H9 (cell line): Measurements from ENCODE around the gene HMCN1. TPM values are rescaled to one million over a fixed set of nuclear protein-coding genes. Genes with fewer than 3 reads are reported as not detected.
A peak's percentile ranks its signal among the peaks of the same experiment; 100 is the strongest.

Source experiments
- DNase-seq: peaks from one replicate; pipeline ENCODE4 v3.0.0-alpha.2; 2017
- H2AFZ ChIP-seq: one replicate; pipeline ENCODE4 v1.6.1; 2013; ENCODE audit warnings: mild to moderate bottlenecking, low read length, control low read depth, moderate library complexity
- H2AK5ac ChIP-seq: 2 replicates; pipeline ENCODE4 v1.6.1; 2013; ENCODE audit warnings: low read length, control low read depth, mixed read lengths; ENCODE audit not compliant: insufficient read length
- H2BK120ac ChIP-seq: one replicate; pipeline ENCODE4 v1.6.1; 2013; ENCODE audit warnings: low read depth, mild to moderate bottlenecking, low read length, control low read depth, inconsistent platforms; ENCODE audit not compliant: poor library complexity, severe bottlenecking
- H2BK12ac ChIP-seq: 2 replicates; pipeline ENCODE4 v1.6.1; 2013; ENCODE audit warnings: low read length, control low read depth, mixed read lengths, low read depth; ENCODE audit not compliant: insufficient read length
- H2BK15ac ChIP-seq: 2 replicates; pipeline ENCODE4 v1.6.1; 2013; ENCODE audit warnings: low read depth, low read length, control low read depth
- H2BK20ac ChIP-seq: one replicate; pipeline ENCODE4 v1.6.1; 2013; ENCODE audit warnings: low read depth, mild to moderate bottlenecking, low read length, control low read depth, inconsistent platforms; ENCODE audit not compliant: poor library complexity, severe bottlenecking
- H2BK5ac ChIP-seq: 2 replicates; pipeline ENCODE4 v1.6.1; 2013; ENCODE audit warnings: low read length, control low read depth, mixed read lengths; ENCODE audit not compliant: insufficient read length
- H3K14ac ChIP-seq: 2 replicates; pipeline ENCODE4 v1.6.1; 2013; ENCODE audit warnings: low read length, control low read depth; ENCODE audit not compliant: insufficient read depth
- H3K18ac ChIP-seq: 2 replicates; pipeline ENCODE4 v1.6.1; 2013; ENCODE audit warnings: low read depth, mild to moderate bottlenecking, mixed read lengths, low read length, control low read depth; ENCODE audit not compliant: insufficient read length
- H3K23ac ChIP-seq: 2 replicates; pipeline ENCODE4 v1.6.1; 2013; ENCODE audit warnings: low read length, control low read depth, mixed read lengths, low read depth; ENCODE audit not compliant: insufficient read length
- H3K23me2 ChIP-seq: 2 replicates; pipeline ENCODE4 v1.6.1; 2013; ENCODE audit warnings: low read depth, mild to moderate bottlenecking, mixed read lengths, low read length, control low read depth; ENCODE audit not compliant: insufficient read length, poor library complexity, severe bottlenecking
- H3K27ac ChIP-seq: 2 replicates; pipeline ENCODE4 v1.5.1; 2013; ENCODE audit warnings: low read length, control low read depth, mixed read lengths, low read depth; ENCODE audit not compliant: insufficient read length
- H3K27me3 ChIP-seq: 2 replicates; pipeline ENCODE4 v1.6.1; 2013; ENCODE audit warnings: low read length, control low read depth, inconsistent platforms; ENCODE audit not compliant: insufficient read depth
- H3K4ac ChIP-seq: 2 replicates; pipeline ENCODE4 v1.6.1; 2013; ENCODE audit warnings: low read depth, mild to moderate bottlenecking, control low read depth, inconsistent platforms, low read length, moderate library complexity
- H3K4me1 ChIP-seq: 2 replicates; pipeline ENCODE4 v1.6.1; 2013; ENCODE audit warnings: low read length, control low read depth, inconsistent platforms; ENCODE audit not compliant: insufficient read depth
- H3K4me2 ChIP-seq: 2 replicates; pipeline ENCODE4 v1.6.1; 2013; ENCODE audit warnings: low read length, control low read depth, mixed read lengths; ENCODE audit not compliant: insufficient read length, insufficient read depth
- H3K56ac ChIP-seq: 2 replicates; pipeline ENCODE4 v1.6.1; 2013; ENCODE audit warnings: low read depth, mild to moderate bottlenecking, mixed read lengths, low read length, control low read depth; ENCODE audit not compliant: insufficient read length
- H3K79me1 ChIP-seq: 2 replicates; pipeline ENCODE4 v1.6.1; 2013; ENCODE audit warnings: low read depth, mild to moderate bottlenecking, moderate library complexity, low read length, control low read depth, inconsistent platforms; ENCODE audit not compliant: insufficient read depth, poor library complexity, severe bottlenecking
- H3K79me2 ChIP-seq: 2 replicates; pipeline ENCODE4 v1.6.1; 2013; ENCODE audit warnings: low read length, control low read depth, inconsistent platforms; ENCODE audit not compliant: insufficient read depth
- H3K9ac ChIP-seq: 2 replicates; pipeline ENCODE4 v1.6.1; 2013; ENCODE audit warnings: low read length, control low read depth, mixed read lengths; ENCODE audit not compliant: insufficient read length; ENCODE audit errors: extremely low read depth
- H3K9me3 ChIP-seq: one replicate; pipeline ENCODE4 v1.6.1; 2013; ENCODE audit warnings: low read depth, low read length, inconsistent platforms; ENCODE audit not compliant: control insufficient read depth
- H3T11ph ChIP-seq: one replicate; pipeline ENCODE4 v1.6.1; 2013; ENCODE audit warnings: mild to moderate bottlenecking, low read length, control low read depth, inconsistent platforms
- H4K20me1 ChIP-seq: one replicate; pipeline ENCODE4 v1.6.1; 2013; ENCODE audit not compliant: control insufficient read depth, insufficient read length, insufficient read depth
- H4K5ac ChIP-seq: 2 replicates; pipeline ENCODE4 v1.6.1; 2013; ENCODE audit warnings: low read depth, mild to moderate bottlenecking, mixed read lengths, low read length, control low read depth; ENCODE audit not compliant: insufficient read length
- H4K8ac ChIP-seq: replicated peaks from 2 replicates; pipeline ENCODE4 v1.6.1; 2013; ENCODE audit warnings: low read length, control low read depth, mixed read lengths, low read depth; ENCODE audit not compliant: insufficient read length
- H4K91ac ChIP-seq: 2 replicates; pipeline ENCODE4 v1.6.1; 2013; ENCODE audit warnings: low read depth, mild to moderate bottlenecking, moderate library complexity, mixed read lengths, low read length, control low read depth; ENCODE audit not compliant: insufficient read length
- H3K27ac Mint-ChIP-seq, 3 experiments: 2 replicates in 2 of 3; 3 replicates in 1 of 3; pipeline ENCODE4 v1.8.0; 2020 to 2021; ENCODE audit warnings: mixed read lengths in 3 of 3, mild to moderate bottlenecking in 1 of 3, moderate library complexity in 1 of 3
- H3K27me3 Mint-ChIP-seq: 2 replicates; pipeline ENCODE4 v1.8.0; 2021; ENCODE audit warnings: low read depth, mild to moderate bottlenecking, moderate library complexity, mixed read lengths
- H3K36me3 Mint-ChIP-seq, 3 experiments: 2 replicates in 2 of 3; 3 replicates in 1 of 3; pipeline ENCODE4 v1.8.0; 2020 to 2021; ENCODE audit warnings: low read depth in 3 of 3, mixed read lengths in 3 of 3; ENCODE audit not compliant: insufficient read depth in 1 of 3
- H3K4me1 Mint-ChIP-seq, 2 experiments: 2 replicates each; pipeline ENCODE4 v1.8.0; 2020; ENCODE audit warnings: mixed read lengths in 2 of 2
- H3K4me3 Mint-ChIP-seq, 2 experiments: 2 replicates in 1 of 2; 3 replicates in 1 of 2; pipeline ENCODE4 v1.8.0; 2020 to 2021; ENCODE audit warnings: mild to moderate bottlenecking in 2 of 2, mixed read lengths in 2 of 2, moderate library complexity in 1 of 2
- H3K9me3 Mint-ChIP-seq, 2 experiments: 2 replicates in 1 of 2; 3 replicates in 1 of 2; pipeline ENCODE4 v1.8.0; 2020; ENCODE audit warnings: mild to moderate bottlenecking in 2 of 2, mixed read lengths in 2 of 2, moderate library complexity in 1 of 2
- CTCF ChIP-seq: fragments of 200-600 bp; sonication (generic); conservative IDR thresholded peaks from 3 replicates; pipeline ENCODE4 v1.8.0; 2021; ENCODE audit warnings: antibody characterized with exemption, mild to moderate bottlenecking
- WGBS: extraction: QIAGEN DNeasy Blood & Tissue Kit; methylation state at CpG from one replicate; pipeline ENCODE4 v1.1.7; 2013; ENCODE audit warnings: missing lambda C conversion rate, low lambda C conversion rate, mixed read lengths; ENCODE audit not compliant: insufficient read length; ENCODE audit errors: extremely low coverage; 5-methylcytosine and 5-hydroxymethylcytosine counted together
- total RNA-seq: library from RNA; stranded (reverse); gene quantifications from 2 replicates; pipeline ENCODE4 v1.2.1, GENCODE V29; 2021

Gene HMCN1
- total RNA-seq, 1 experiment from 2014 or later, result 3.3 TPM

DNA sequence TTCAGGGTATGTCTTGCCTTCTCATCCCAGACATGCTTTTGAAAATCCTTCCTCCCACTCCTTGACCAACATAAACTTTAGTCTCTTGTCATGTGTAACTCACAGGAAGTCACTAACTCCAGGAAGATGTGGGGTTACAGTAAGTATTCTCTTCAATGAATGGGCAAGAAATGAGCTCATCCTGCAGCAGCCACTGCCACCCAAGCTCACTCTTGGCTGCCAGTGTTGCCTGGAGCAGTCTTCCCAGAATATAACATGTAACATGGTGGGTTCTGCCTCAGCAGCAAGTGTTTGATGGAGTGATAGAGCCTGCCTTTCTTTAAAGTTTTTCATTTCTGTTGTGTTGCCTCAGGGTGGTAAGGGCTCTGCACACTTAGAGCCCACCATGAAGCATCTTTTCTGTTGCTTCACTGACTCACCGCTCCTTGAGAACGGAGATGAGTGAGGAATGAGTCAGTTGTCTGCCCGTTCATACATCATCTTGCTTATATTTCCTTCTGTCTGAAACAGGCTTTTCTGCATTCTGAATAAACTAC, 453.9 kb downstream of the HMCN1 start:
- TF ChIP-seq CTCF, result no peak
- H3K18ac ChIP-seq, result no peak overlapping the region
- H4K8ac ChIP-seq, result peak overlapping the region; percentile 97
- no peaks in the 10 kb centered on the region for H3K79me1 ChIP-seq
- no peaks in the 10 kb centered on the region for H3K79me2 ChIP-seq
- H2BK12ac ChIP-seq, result no peak overlapping the region
- no peak overlapping the region for H3K4ac ChIP-seq
- no peak overlapping the region for H2AK5ac ChIP-seq
- no peak overlapping the region for H3T11ph ChIP-seq
- H3K4me1 ChIP-seq, result peaks cover 2% of the 10 kb centered on the region; the same call in 1 of the 2 replicates
- H2BK5ac ChIP-seq, result no peak overlapping the region
- no peak overlapping the region for H2BK20ac ChIP-seq
- H3K27ac ChIP-seq, result no peak overlapping the region
- H3K27me3 ChIP-seq, result no peaks in the 10 kb centered on the region
- H3K27ac Mint-ChIP-seq, result peak overlapping the region in 1 of 3 experiments; percentile 19; a peak in 2 of 7 replicates
- H3K4me3 Mint-ChIP-seq, result no peak overlapping the region; a peak in 1 of 5 replicates
- H3K23me2 ChIP-seq, result no peaks in the 10 kb centered on the region
- no peak overlapping the region for H3K4me2 ChIP-seq
- H3K27me3 Mint-ChIP-seq, result no peaks in the 10 kb centered on the region
- no CpG with 5 or more reads among the region's 3 CpGs for WGBS
- no peak for DNase-seq
- no peak overlapping the region for H2BK120ac ChIP-seq
- H4K91ac ChIP-seq, result no peak overlapping the region
- H3K9me3 Mint-ChIP-seq, result no peaks in the 10 kb centered on the region
- no peak overlapping the region for H2AFZ ChIP-seq
- H3K9me3 ChIP-seq, result no peaks in the 10 kb centered on the region
- no peak overlapping the region for H4K5ac ChIP-seq
- no peak overlapping the region for H3K14ac ChIP-seq
- H3K56ac ChIP-seq, result no peak overlapping the region
- no peak overlapping the region for H2BK15ac ChIP-seq
- H3K36me3 Mint-ChIP-seq, result no peaks in the 10 kb centered on the region
- H3K4me1 Mint-ChIP-seq, result no peaks in the 10 kb centered on the region
- no peaks in the 10 kb centered on the region for H4K20me1 ChIP-seq
- H3K23ac ChIP-seq, result peak overlapping the region; percentile 65
- H3K9ac ChIP-seq, result no peak overlapping the region
